HUES64 (cell line): ENCODE data around the gene MACROD2.

ENCODE experiments used
- H3K27ac ChIP-seq: 2 replicates; pipeline ENCODE4 v1.7.0; 2013; ENCODE audit warnings: low read depth, low read length, inconsistent platforms
- H3K27me3 ChIP-seq: 2 replicates; pipeline ENCODE4 v1.6.1; 2013; ENCODE audit warnings: mild to moderate bottlenecking, low read length; ENCODE audit not compliant: insufficient read depth
- H3K36me3 ChIP-seq: 2 replicates; pipeline ENCODE4 v1.6.1; 2013; ENCODE audit warnings: mild to moderate bottlenecking, low read length; ENCODE audit not compliant: insufficient read depth
- H3K4me1 ChIP-seq: 2 replicates; pipeline ENCODE4 v1.6.1; 2013; ENCODE audit warnings: mild to moderate bottlenecking, low read length, moderate library complexity; ENCODE audit not compliant: insufficient read depth
- H3K4me3 ChIP-seq: 2 replicates; pipeline ENCODE4 v1.5.1; 2013; ENCODE audit warnings: mild to moderate bottlenecking, low read length, moderate library complexity
- H3K9ac ChIP-seq: 2 replicates; pipeline ENCODE4 v1.6.1; 2013; ENCODE audit warnings: mild to moderate bottlenecking, low read depth, low read length
- H3K9me3 ChIP-seq: 2 replicates; pipeline ENCODE4 v1.6.1; 2013; ENCODE audit warnings: low read depth, low read length; ENCODE audit not compliant: insufficient read depth
- WGBS: fragments of 150-250, 120-280 bp; methylation state at CpG from one replicate; pipeline ENCODE4 v1.1.7; 2013; ENCODE audit warnings: missing lambda C conversion rate; 5-methylcytosine and 5-hydroxymethylcytosine counted together

MACROD2 gene

DNA sequence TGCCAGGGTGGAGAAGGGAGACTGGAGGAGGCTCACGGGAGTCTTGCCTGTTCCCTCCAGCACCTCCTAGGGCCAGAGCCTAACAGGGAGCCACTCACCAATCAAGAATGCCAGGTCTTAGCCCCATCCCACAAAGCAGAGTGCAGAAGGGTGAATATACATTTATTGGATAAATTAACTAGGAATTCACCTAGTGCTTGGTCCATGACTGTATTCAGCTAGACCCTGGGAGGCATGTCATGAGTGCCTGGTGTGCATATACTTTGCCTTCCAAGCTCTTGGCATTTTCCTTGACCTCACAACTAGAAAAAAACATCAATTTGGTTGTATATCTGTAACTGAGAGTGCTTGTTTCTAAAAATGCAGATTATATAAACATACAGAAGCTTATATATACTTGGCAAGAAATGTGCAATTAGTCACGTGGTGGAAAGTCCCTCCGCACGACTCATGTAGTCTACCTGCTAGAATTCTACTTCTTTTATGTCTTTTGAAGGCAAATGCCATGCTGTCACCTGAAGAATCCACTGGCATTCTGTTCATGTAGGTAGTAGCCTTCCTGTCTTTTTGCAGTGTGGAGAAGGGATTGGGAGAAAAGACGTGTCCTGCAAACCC, 1586.9 kb downstream of the MACROD2 start:
- no peaks in the 10 kb centered on the region for H3K36me3 ChIP-seq
- H3K27me3 ChIP-seq = no peaks in the 10 kb centered on the region
- no peak overlapping the region for H3K4me3 ChIP-seq
- no peak overlapping the region for H3K27ac ChIP-seq
- 92% methylated on average over 5 of the region's 5 CpGs for WGBS
- no peaks in the 10 kb centered on the region for H3K9me3 ChIP-seq
- no peak overlapping the region for H3K9ac ChIP-seq
- peaks cover 10% of the 10 kb centered on the region; the same call in 1 of the 2 replicates for H3K4me1 ChIP-seq

DNA sequence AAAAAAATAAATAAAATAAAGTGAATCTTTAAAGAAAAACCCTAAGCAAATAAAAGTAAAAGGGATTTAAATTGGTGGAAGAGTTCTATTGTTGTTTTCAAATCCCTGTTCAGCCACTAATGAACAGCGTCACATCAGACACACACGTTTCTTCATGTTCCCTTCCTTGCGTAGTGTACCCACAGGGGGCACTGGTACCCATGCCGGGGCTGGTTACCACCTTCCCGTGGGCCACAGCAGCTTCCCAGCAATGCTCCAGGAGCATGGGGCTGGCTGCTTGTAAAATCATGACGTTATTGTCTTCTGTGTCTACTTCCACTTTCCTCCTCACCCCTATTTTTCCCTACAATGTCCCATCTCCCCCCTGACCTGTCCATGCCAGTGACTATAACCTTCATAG, 1589.2 kb downstream of the MACROD2 start:
- no peaks in the 10 kb centered on the region for H3K9me3 ChIP-seq
- H3K36me3 ChIP-seq = no peaks in the 10 kb centered on the region
- H3K27me3 ChIP-seq = no peaks in the 10 kb centered on the region
- no peak overlapping the region for H3K27ac ChIP-seq
- no peak overlapping the region for H3K9ac ChIP-seq
- no peak overlapping the region for H3K4me3 ChIP-seq
- H3K4me1 ChIP-seq = peaks cover 10% of the 10 kb centered on the region; the same call in 1 of the 2 replicates
- 88% methylated on average over 6 of the region's 6 CpGs for WGBS

DNA sequence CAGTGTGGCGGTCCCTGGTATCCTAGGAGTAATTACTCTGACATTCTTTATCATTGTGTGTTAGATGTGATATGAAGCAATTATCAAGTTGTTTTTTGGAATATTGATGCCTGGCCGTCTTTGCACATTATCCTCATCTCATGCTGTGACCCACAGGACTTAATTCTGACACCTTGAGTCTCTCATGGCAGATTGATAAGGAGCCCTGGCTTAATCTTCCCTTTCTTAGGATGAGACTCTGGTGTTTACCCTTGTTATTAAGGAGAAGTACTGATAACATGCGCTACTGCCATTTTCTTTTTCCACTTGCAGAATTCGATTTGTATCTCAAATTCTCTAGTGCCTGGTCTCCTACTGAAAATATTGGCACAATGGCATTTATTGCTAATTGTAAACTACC, 1597.8 kb downstream of the MACROD2 start:
- Histone ChIP-seq H3K27me3 (no peaks in the 10 kb centered on the region), H3K4me3 (no peak overlapping the region), H3K36me3 (no peaks in the 10 kb centered on the region), H3K9me3 (no peaks in the 10 kb centered on the region), H3K9ac (no peak overlapping the region), H3K27ac (no peak overlapping the region), H3K4me1 (no peaks in the 10 kb centered on the region)
- WGBS = 86% methylated on average over 4 of the region's 4 CpGs

- Histone ChIP-seq H3K4me1 (no peaks in the 10 kb centered on the region), H3K36me3 (no peaks in the 10 kb centered on the region), H3K9ac (no peak overlapping the region), H3K27me3 (no peaks in the 10 kb centered on the region), H3K4me3 (no peak overlapping the region), H3K9me3 (no peaks in the 10 kb centered on the region), H3K27ac (no peak overlapping the region)
- WGBS = 97% methylated on average over 2 of the region's 2 CpGs
Measured at GRCh38 chr20:15594158-15594695, 1598.9 kb downstream of the MACROD2 start.

DNA sequence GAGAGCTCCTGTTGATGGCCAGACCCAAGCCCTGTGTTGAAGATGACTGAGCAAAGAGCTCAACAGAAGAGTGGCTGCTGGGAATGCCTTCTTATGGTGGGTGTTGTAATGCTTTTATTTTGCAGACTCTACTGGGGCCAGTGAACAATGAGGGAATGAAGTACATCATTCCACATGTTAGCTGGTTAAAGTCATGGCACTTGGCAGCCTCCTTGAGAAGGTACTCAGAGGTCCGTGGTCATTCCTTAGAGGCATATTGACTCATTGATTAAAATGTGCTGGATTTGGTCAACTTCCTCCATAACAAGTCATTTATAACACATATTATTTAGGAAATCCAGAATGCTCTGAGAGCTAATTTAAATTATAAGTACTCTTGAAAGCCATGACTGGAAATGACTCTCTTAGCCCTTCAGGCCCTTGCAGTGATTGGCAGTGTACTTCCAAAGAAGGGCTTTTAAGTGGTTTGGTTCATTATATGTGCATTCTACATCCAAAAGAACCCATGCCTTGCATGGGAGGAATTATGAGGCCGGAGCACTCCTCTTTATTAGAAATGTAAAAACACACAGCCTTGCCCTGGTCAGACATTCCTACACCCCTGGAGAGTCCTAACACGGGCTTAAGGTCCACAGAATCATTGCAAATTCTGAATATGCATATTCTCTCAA, 1601.0 kb downstream of the MACROD2 start:
- H3K4me1 ChIP-seq = no peaks in the 10 kb centered on the region
- H3K4me3 ChIP-seq = no peak overlapping the region
- no peaks in the 10 kb centered on the region for H3K36me3 ChIP-seq
- H3K27ac ChIP-seq = no peak overlapping the region
- no peaks in the 10 kb centered on the region for H3K27me3 ChIP-seq
- no peak overlapping the region for H3K9ac ChIP-seq
- WGBS = 89% methylated on average over 3 of the region's 3 CpGs
- no peaks in the 10 kb centered on the region for H3K9me3 ChIP-seq

DNA sequence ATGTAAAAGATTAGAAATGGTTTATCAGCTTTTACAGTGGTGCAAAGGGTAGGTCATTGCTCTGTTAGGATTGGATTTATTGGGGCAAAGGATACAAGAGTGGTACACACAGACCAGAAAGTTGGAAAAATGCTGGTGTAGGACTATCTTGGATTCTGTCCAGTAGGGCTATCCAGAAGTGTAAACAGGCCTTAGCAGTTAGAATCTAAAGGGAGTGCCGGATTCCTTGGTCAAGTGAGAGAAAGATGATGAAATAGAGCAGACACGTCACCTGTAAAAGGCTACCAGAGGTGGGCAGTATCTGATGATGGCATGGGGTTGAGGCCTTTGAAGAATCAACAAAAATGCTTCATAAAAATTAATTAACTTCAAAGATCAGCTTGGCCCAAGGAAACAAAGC, 1602.0 kb downstream of the MACROD2 start:
- Histone ChIP-seq H3K9ac (no peak overlapping the region), H3K27ac (no peak overlapping the region), H3K27me3 (no peaks in the 10 kb centered on the region), H3K4me1 (no peaks in the 10 kb centered on the region), H3K9me3 (no peaks in the 10 kb centered on the region), H3K36me3 (no peaks in the 10 kb centered on the region), H3K4me3 (no peak overlapping the region)
- 89% methylated on average over 2 of the region's 2 CpGs for WGBS

GRCh38 chr20:15599961-15600360, 1604.6 kb downstream of the MACROD2 start:
- Histone ChIP-seq H3K27me3 (no peaks in the 10 kb centered on the region), H3K36me3 (no peaks in the 10 kb centered on the region), H3K4me1 (no peaks in the 10 kb centered on the region), H3K9ac (no peak overlapping the region), H3K4me3 (no peak overlapping the region), H3K27ac (no peak overlapping the region), H3K9me3 (no peaks in the 10 kb centered on the region)
- 94% methylated on average over 2 of the region's 2 CpGs for WGBS

DNA sequence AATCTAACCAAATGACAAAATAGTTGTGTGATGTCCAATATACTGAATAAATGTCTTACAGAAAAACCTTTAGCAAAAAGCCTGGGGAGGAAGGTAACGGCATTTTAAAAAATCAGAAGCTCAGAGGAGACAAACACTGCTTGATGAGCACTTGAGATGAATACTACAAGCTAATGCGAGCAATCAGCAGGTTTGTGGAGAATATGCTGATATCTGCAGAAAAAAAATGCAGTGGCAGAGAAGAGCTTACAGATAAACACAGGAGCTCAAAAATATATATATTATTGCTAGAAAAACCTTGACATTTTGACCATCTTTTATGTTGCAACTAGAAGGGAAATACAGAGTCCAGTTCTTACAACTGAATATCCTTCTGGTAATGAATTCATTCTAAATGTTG, 1605.2 kb downstream of the MACROD2 start:
- Histone ChIP-seq H3K4me1 (no peaks in the 10 kb centered on the region), H3K4me3 (no peak overlapping the region), H3K9me3 (no peaks in the 10 kb centered on the region), H3K36me3 (no peaks in the 10 kb centered on the region), H3K27me3 (no peaks in the 10 kb centered on the region), H3K27ac (no peak overlapping the region), H3K9ac (no peak overlapping the region)
- 98% methylated on average over 2 of the region's 2 CpGs for WGBS

GRCh38 chr20:15603506-15603905, 1608.2 kb downstream of the MACROD2 start:
- Histone ChIP-seq H3K9me3 (no peaks in the 10 kb centered on the region), H3K9ac (no peak overlapping the region), H3K27ac (no peak overlapping the region), H3K27me3 (no peaks in the 10 kb centered on the region), H3K36me3 (no peaks in the 10 kb centered on the region), H3K4me3 (no peak overlapping the region), H3K4me1 (no peaks in the 10 kb centered on the region)

DNA sequence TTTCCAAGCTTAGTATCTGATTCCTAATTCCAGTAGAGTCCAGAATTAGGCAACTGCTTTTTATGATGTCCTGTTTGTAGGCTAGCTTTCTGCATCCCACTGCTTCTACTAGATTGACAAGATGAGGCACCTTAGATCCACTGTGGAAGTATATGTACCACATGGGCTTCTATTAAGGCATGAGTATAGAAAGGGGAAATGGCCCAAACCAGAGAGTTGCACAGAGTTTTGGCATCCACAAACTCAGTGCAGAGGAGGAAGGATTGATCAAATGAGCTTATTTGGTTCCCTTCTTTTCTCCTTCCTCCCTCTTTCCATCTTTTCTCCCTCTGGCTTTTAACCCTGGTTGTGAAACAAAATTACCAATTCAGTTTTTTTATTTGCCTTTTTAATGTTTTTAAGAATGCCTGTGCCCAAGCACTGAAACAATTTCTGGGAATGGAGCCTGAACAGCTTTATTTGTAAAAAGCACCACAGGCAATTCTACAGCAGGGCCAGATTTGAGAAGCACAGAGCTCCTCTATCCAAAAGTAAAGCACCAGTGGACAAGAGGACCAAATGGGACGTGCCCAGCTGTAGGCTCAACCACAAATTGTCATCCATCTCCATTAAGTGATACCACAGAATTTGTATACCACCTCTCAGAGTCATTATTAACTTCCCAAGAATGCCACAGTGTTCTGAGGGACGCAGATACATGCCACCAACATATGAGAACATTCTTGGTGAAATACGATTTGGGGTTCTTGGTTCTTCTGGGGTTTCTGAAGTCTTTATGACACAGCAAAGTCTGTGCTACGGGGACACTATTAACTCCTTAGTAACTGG, 1608.9 kb downstream of the MACROD2 start:
- Histone ChIP-seq H3K4me1 (no peaks in the 10 kb centered on the region), H3K36me3 (no peaks in the 10 kb centered on the region), H3K4me3 (no peak overlapping the region), H3K27me3 (no peaks in the 10 kb centered on the region), H3K9me3 (no peaks in the 10 kb centered on the region), H3K9ac (no peak overlapping the region), H3K27ac (no peak overlapping the region)
- 93% methylated on average over 3 of the region's 4 CpGs for WGBS

DNA sequence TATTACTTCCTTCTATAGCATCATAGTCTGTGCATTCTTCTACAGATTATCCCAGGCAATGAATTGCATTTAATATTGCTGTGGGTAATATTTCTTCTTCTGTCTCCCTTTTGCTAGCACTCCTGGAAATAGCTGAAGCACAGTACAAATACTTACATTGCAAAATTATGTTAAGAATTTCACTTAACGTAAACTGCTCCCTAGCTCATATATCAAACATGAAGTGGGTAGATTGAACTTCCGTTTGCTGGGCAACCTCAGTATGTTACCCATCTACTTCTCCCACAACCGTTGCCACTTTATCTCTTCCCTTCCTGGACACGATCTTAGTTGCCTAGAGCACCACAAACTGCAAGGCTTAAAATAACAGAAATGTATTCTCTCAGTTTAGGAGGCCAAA, 1614.6 kb downstream of the MACROD2 start:
- H3K27ac ChIP-seq = no peak overlapping the region
- WGBS = 91% methylated on average over 4 of the region's 4 CpGs
- H3K4me3 ChIP-seq = no peak overlapping the region
- no peaks in the 10 kb centered on the region for H3K36me3 ChIP-seq
- no peaks in the 10 kb centered on the region for H3K27me3 ChIP-seq
- H3K9me3 ChIP-seq = no peaks in the 10 kb centered on the region
- H3K4me1 ChIP-seq = no peaks in the 10 kb centered on the region
- H3K9ac ChIP-seq = no peak overlapping the region
